Measurements from ENCODE around the gene HSBP1L1.
A peak's percentile ranks its signal among the peaks of the same experiment; 100 is the strongest.

HSBP1L1 gene

DNA sequence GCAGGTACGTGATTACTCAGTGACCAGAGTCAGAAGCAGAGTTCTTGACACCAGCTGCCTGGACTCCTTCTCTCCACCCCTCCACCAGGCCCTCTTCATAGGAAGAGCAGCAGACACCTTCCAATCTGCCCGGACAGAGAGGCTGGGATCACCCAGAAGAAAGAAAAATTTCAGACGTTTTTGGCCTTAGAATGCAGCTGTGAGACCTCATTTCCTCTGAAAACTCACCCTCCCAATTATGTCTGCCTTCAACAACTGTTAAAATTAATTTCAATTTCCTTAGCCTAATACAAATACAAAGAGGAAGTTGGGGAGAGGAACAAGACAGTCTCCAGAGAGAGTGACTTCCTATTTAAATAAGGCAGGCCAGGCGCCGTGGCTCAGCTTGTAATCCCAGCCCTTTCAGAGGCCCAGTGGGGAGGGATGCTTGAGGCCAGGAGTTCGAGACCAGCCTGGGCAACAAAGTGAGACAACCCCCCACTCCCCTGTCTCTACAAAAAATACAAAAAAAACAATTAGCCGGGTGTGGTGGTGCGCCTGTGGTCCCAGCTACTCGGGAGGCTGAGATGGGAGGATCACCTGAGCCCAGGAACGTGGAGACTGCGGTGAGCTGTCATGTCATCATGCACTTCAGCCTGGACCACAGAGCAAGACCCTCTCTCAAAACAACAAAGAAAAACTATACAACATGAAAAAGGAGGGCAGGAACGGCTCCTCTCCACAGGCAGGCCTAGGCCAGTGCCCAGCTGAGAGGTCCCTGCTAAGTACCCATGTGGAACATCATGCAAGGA, 14.6 kb upstream of the HSBP1L1 start:
- H3K4me3 ChIP-seq (replicated peaks; ENCODE audit: low read depth, low read length) = peak overlapping the region; percentile 62
- TF ChIP-seq, protein P1, sequence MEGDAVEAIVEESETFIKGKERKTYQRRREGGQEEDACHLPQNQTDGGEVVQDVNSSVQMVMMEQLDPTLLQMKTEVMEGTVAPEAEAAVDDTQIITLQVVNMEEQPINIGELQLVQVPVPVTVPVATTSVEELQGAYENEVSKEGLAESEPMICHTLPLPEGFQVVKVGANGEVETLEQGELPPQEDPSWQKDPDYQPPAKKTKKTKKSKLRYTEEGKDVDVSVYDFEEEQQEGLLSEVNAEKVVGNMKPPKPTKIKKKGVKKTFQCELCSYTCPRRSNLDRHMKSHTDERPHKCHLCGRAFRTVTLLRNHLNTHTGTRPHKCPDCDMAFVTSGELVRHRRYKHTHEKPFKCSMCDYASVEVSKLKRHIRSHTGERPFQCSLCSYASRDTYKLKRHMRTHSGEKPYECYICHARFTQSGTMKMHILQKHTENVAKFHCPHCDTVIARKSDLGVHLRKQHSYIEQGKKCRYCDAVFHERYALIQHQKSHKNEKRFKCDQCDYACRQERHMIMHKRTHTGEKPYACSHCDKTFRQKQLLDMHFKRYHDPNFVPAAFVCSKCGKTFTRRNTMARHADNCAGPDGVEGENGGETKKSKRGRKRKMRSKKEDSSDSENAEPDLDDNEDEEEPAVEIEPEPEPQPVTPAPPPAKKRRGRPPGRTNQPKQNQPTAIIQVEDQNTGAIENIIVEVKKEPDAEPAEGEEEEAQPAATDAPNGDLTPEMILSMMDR (IDR thresholded peaks at IDR 0.05; ENCODE audit: low read depth, low read length, missing control alignments) = no peak

DNA sequence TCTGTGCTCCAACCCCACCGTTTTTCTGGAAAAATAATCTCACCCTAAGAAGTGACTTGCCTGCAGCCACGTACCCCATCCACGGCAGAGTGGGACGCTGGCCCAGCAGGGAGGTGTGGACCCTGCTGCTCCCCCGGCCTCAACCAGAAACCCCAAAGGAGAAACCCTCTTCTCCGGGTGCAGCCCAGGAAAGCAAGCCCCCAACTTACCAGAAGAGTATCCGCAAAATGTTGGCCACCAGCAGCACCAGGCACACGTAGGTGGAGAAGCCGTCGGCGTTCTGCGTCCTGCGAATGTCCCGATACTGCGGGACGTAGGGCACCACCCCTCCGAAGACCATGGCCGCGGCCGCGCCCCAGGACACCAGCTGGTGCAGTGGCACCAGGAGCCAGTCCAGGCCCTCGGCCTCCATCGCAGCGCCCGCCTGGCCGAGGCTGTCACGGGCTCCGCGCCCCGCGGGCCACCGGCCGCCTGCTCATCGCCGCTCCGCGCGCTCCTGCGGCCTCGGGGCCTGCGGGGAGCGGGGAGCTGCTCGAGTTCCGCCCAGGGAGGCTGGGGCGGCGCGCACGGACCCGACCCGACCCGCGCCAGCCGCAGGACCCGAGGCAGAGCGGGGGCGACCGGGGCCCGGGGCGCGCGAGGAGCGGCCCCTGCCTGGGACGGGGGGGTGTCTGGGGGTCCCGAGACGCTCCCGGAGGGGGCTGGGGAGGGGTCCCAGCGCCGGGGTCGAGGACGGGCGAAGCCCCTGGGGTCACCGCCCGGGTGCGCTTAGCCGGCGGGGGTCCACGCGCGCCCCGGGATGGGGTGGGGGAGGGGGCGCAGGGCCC, 13.7 kb upstream of the HSBP1L1 start:
- DNase-seq (ENCODE audit: extremely low read depth, low read depth) = no peak
- H3K4me3 ChIP-seq (replicated peaks; ENCODE audit: low read depth, low read length) = peak overlapping the region; percentile 62
- TF ChIP-seq, protein P1 (IDR thresholded peaks at IDR 0.05; ENCODE audit: low read depth, low read length, missing control alignments) = no peak

More for the DNA sequence above, 14.6 kb upstream of the HSBP1L1 start:
- DNase-seq (ENCODE audit: extremely low read depth, low read depth) = no peak

DNA sequence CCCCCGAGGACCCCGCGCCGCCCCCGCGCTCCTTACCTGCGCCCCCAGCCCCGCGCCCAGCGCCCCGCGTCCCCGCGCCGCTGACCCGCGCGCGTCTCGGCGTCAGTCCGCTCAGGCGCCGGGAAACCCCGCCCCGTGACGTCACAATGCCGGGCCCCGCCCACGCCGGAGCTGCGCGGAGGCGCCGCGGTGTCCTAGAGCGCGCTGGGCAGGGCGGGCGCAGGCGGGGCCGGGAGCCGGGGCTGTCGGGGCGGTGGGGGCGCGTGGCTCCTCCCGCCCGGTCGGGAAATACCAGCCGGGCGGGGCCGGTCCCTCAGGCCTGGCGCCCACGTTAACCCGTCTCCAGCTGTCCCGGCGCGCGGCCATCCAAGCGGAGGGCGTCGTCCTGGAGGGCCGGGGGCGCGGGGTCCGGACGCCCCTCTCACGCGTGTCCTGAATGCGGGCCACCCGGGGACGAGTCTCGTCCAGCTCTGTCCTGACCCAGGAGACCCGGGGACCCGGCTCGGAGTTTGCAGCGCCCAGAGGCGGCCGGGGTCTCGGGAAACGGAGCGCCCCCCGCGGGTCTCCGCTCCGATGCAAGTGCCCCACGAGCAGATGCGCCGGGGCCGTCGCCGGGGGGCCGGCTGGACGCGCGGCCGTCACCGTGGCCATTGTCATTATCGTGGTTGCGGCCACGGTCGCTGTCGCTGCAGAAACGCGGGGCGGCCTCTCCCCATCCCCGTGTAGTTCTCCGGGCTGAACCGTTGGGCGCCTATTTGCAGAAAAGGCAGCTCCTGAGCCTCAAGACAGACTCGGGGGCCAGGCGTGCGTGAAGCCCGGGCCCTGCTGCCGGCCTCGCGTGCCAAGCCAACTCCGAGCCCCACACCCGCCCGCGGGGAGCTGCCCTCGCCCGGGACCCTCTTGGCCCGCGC, 12.6 kb upstream of the HSBP1L1 start, which contains the start of gene SLC66A2:
TSS of gene SLC66A2 (minus strand) at position 109 of the 911 bp plus-strand sequence. CDS start 727 bp downstream, outside the sequence.
- TF ChIP-seq, protein P1 (IDR thresholded peaks at IDR 0.05; ENCODE audit: low read depth, low read length, missing control alignments) = no peak
- DNase-seq (ENCODE audit: extremely low read depth, low read depth) = peak; percentile 36
- H3K4me3 ChIP-seq (replicated peaks; ENCODE audit: low read depth, low read length) = peak within 1 kb of the TSS; percentile 65

DNA sequence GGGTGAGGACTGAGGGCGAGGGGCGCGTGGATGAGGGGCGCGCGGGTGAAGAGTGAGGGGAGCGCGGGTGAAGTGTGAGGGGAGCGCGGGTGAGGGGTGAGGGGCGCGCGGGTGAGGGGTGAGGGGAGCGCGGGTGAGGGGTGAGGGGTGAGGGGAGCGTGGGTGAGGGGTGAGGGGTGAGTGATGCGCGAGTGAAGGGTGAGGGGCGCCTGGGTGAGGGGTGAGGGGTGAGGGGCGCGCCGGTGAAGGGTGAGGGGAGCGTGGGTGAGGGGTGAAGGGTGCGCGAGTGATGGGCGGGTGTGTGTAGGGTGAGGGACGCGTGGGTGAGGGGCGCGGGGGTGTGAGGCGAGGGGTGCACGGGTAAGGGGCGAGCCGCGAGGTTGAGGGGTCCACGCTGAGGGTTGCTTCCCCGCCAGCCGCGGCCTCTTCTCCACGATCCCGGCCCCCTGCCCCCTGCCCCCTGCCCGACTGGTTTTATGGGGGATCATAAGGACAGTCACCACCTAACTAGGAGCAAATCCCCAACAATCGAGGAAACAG, 11.9 kb upstream of the HSBP1L1 start:
- peak overlapping the region; percentile 65 for H3K4me3 ChIP-seq (replicated peaks; ENCODE audit: low read depth, low read length)
- TF ChIP-seq, protein P1 (IDR thresholded peaks at IDR 0.05; ENCODE audit: low read depth, low read length, missing control alignments) = no peak
- DNase-seq (ENCODE audit: extremely low read depth, low read depth) = no peak

DNA sequence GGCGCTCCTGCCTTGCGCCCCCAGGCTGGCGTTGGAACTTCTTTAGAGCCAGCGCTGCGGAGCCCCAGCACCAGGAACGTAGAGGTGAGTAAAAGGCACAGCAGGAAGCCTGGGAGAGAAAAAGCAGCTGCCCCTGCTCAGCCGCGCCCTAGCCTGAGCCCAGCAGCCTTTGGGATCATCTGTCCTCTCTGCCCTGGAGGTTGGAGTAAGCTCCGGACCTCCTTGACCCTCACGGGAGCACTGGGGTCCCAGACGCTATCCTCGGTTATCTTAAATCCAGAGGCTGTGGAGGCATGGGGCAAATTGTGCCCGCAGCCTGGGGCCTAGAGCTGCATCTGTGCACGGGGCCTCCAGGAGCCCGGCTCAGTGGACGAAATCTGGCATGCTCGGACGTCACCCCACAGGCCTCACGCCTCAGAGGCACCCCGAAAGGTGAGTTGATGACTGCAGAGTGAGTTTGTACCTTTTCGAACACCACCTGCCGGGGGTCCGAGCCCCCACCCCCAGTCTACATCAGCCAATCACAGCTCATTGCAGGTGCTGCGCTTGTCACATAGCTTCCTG, 11.4 kb upstream of the HSBP1L1 start:
- DNase-seq (ENCODE audit: extremely low read depth, low read depth) = no peak
- TF ChIP-seq, protein P1 (IDR thresholded peaks at IDR 0.05; ENCODE audit: low read depth, low read length, missing control alignments) = no peak

More for the DNA sequence above, 11.4 kb upstream of the HSBP1L1 start:
- no peak overlapping the region for H3K4me3 ChIP-seq (replicated peaks; ENCODE audit: low read depth, low read length)

Data from HFF-Myc (cell line).